Astrocyte of the cerebellum (primary cell): ENCODE results near the gene ULK2.
A peak's percentile ranks its signal among the peaks of the same experiment; 100 is the strongest.

ENCODE experiments used
- DNase-seq: peaks from one replicate; pipeline ENCODE4 v3.0.0-alpha.2; 2011; ENCODE audit warnings: low read depth
- H3K4me3 ChIP-seq: 2 replicates; pipeline ENCODE4 v1.5.1; 2011; ENCODE audit warnings: mild to moderate bottlenecking, low read depth, low read length, moderate library complexity
- in situ Hi-C: cut with HindIII; loops from 2 replicates; pipeline ENCODE4 v1.10.0; 2017; ENCODE audit warnings: low sequenced_read_pairs
- TF ChIP-seq, protein P1 (sequence below): IDR thresholded peaks from 2 replicates; pipeline ENCODE4 v1.5.1; 2012; ENCODE audit warnings: low read length, low read depth, moderate library complexity, mild to moderate bottlenecking; ENCODE audit errors: missing control alignments

Gene ULK2

DNA sequence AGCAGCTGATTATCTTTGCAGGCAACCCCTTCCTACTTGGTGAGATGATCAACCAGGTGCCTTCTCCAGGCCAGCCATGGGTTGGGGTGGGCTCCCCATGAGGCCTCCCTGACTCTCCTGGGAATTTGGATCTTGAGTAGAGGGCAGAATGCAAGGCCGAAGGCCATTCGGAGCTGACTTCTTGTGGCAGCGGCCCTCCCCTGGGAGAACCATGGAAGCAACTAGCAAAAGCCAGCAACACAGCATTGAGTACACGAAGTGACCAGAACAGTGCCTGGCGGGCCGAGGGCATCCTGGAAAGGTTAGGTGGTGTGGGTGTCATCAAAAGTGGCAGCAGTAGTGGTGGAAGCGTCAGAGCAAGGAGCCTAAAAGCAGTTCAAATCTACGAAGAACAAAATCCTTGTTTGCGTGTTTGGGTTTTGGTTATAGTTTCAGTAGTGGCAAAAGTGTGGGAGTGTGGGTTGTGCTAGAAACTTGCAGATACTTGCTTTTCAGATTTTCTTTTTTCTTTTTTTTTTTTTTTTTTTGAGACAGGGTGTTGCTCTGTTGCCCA lies 117.6 kb downstream of the ULK2 start:
- DNase-seq, result no peak
- no peak overlapping the region for H3K4me3 ChIP-seq
- TF ChIP-seq, protein P1, sequence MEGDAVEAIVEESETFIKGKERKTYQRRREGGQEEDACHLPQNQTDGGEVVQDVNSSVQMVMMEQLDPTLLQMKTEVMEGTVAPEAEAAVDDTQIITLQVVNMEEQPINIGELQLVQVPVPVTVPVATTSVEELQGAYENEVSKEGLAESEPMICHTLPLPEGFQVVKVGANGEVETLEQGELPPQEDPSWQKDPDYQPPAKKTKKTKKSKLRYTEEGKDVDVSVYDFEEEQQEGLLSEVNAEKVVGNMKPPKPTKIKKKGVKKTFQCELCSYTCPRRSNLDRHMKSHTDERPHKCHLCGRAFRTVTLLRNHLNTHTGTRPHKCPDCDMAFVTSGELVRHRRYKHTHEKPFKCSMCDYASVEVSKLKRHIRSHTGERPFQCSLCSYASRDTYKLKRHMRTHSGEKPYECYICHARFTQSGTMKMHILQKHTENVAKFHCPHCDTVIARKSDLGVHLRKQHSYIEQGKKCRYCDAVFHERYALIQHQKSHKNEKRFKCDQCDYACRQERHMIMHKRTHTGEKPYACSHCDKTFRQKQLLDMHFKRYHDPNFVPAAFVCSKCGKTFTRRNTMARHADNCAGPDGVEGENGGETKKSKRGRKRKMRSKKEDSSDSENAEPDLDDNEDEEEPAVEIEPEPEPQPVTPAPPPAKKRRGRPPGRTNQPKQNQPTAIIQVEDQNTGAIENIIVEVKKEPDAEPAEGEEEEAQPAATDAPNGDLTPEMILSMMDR, result no peak
- in situ Hi-C loops, result no loop called here

DNA sequence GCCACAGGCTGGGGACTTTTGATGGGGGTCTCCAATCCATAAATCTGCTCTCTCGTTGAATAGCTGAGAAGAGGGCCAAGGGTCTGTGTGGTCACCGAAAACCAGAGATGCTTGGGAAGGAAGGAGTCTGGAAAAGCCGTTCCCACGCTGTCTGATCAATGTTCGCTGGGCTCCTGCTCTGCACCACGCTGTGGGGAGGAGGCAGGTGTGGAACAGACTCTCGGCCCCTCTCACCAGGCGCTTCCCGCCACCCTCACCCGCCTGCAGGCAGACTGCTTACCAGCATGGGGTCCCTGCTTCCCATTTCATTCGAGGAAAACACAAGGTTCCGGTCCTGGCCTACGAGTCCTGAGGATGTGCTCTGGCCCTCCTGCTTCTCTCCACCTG lies 118.9 kb downstream of the ULK2 start:
- TF ChIP-seq, protein P1, result no peak
- DNase-seq, result no peak
- in situ Hi-C loops, result no loop called here
- no peak overlapping the region for H3K4me3 ChIP-seq

DNA sequence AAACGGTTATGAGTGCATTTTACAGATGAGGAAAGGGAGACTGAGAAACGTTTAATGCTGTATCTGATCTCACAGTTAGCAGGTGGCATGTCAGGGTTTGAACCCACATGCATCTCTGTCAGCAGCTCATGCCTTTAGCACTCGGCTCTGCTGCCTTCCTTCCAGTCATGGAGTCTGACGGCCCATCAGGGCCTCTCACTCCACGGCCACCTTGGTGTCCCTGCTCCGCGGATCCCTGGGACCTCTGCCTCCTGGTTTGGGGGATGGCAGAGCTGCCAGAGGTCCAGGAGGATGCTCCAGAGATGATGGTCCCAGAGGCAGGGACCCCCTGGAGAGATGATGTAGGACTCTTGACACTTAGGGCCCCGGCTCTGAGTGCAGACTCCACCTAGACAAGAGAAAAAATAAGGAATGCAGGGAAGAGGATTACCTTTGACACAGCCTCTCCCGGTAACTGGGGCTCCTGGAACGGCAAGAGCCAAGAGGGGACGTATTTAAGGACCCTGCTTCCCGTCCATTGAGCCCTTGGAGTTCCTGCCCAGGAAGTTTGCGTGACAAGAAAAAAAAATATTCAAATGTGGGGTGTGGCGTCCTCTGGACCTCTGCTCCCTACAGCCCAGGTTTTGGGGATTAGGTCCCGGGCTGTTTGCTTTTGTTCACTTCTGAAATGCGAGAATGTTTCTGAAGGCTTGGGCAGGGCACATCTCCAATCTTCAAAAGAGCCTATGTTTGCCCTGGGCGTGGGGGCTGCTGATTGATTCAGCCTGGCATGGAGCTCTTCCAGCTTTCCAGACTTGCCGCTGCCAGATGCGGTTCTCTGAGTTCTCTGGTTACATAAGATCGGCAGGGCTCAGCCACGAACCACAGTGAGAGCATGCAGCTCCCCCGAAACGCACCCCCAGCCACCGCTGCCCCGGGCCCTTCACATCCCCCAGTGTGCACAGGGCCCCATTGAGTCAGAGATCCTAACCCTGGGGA lies 119.6 kb downstream of the ULK2 start, which contains the start of gene ALDH3A1:
TSS of gene ALDH3A1 (minus strand) at position 470 of the 978 bp plus-strand sequence. CDS start 3,169 bp downstream, outside the sequence.
- no peak for DNase-seq
- in situ Hi-C loops, result no loop called here
- H3K4me3 ChIP-seq, result no peak within 1 kb of the TSS
- TF ChIP-seq, protein P1, result no peak

DNA sequence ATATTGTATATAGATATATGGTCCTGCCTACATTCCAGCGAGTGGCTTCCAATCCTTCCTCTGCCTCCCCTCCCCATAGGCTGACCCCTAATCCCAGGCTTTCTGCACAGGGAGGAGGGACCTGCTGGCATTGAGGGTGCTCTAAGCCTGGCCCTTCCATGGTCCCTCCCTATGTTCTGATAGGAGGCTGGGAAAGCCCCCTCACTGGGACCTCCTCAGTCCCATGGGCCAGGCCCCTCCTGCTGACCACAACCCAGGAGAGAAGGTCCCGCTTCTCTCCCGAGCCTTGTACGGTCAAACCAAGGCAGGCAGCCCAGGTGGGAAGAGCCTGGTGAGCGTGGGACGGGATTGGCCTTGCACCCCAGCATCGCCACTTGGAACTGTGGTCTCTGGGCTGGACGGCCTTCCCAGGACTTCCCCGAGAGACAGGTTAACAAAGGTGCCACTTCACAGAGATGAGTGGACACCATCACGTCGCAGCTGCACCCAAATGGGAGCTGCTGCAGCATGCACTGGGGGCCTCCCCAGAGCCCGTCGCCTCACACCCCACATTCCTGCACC lies 120.5 kb downstream of the ULK2 start:
- TF ChIP-seq, protein P1, result no peak
- no peak for DNase-seq
- in situ Hi-C loops, result no loop called here
- no peak overlapping the region for H3K4me3 ChIP-seq

DNA sequence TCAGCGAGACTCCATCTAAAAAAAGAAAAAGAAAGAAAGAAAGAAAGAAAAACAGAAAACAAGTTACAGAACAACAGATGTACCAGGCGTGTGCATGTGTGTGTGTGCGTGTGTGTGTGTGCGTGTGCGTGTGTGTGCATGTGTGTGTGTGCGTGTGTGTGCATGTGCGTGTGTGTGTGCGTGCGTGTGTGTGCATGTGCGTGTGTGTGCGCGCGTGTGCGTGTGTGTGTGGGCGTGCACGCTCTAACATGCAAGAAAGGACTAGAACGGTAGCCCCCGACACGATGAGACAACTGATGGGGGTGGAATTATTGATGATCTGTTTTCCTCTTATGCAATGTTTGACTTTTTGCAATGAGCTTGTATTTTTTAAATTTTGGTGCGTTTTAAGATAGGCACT lies 121.2 kb downstream of the ULK2 start:
- in situ Hi-C loops, result no loop called here
- TF ChIP-seq, protein P1, result no peak

DNA sequence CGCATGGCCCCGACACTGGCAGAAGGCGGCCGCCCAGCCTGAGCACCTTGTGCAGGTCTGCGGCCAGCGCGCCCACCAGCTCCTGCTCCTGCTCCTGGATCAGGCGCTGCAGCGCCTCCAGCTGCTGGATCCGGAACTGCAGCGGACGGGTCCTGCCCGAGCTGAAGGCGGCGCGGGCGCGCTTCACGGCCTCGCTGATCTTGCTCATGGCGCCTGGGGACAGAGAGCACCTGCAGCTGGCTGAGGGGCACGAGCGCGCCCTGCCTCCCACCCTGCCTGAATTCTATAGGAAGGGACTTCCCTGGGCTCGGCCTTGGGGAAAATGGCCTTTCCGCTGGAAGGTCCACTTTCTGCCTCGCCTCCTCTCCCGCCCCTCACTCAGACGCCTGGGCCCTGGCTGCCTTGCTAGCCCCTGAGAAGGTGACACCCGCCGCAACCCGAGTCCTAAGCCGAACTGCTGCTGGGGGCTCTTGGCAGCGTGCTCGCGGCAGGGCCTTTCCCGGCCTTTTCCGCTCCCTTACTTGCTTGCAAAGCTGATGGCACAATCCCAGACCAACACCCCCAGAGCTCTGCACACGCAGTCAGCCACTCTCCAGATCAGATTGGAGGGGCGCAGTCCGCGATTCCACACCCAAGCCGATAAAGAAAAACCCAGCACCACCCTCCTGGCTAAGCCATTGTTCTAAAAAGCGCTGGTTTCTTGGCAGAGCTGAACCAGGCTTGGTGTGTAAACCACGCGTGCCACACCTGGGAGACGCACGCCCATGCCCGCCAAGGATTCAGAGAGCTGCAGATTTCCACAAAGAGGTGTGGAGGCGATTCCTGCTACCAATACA lies 122.6 kb downstream of the ULK2 start:
- peak; percentile 35 for DNase-seq
- H3K4me3 ChIP-seq, result peak overlapping the region; percentile 29
- in situ Hi-C loops, result no loop called here
- TF ChIP-seq, protein P1, result peak; percentile 79

More for the DNA sequence above, 121.2 kb downstream of the ULK2 start:
- DNase-seq, result no peak
- H3K4me3 ChIP-seq, result no peak overlapping the region
